ENCODE results near the gene NAT8. TPM values are rescaled to one million over a fixed set of nuclear protein-coding genes. Genes with fewer than 3 reads are reported as not detected.
"Not testable (repeated sequence)": the region's sequence is repeated elsewhere in the genome, so short reads cannot be mapped to it uniquely, and the experiment has no call there.

The NAT8 gene
- total and polyA plus RNA-seq, 2 donors (not counting 3 experiments of a cell fraction or from before 2014, with no cell fraction given), result 0.19 TPM; not detected in 1

- H4K20me1 ChIP-seq (replicated peaks; ENCODE audit: control insufficient read depth, extremely low read depth, insufficient read depth, low read length); CTCF ChIA-PET; dilution Hi-C loops (cut with MboI; ENCODE audit: extremely low pct_ligation_motif_present, low sequenced_read_pairs); H3K9me1 ChIP-seq (replicated peaks; ENCODE audit: control insufficient read depth, extremely low read depth, insufficient read depth, low read length); H3K36me3 ChIP-seq (ENCODE audit: control insufficient read depth in 2 of 2, extremely low read depth in 1 of 2, insufficient read depth in 2 of 2, low read length in 2 of 2); H3K9ac ChIP-seq (replicated peaks; ENCODE audit: extremely low read depth, insufficient read depth, low read length); FAIRE-seq; DNase-seq (ENCODE audit: low read depth, low spot score); H3K4me3 ChIP-seq (replicated peaks in 1 of 3; ENCODE audit: insufficient read depth in 1 of 3, low read depth in 1 of 3, low read length in 3 of 3); H3K9me3 ChIP-seq (replicated peaks; ENCODE audit: control insufficient read depth, insufficient read depth, low read length); POLR2A ChIA-PET; BruUV-seq (replicated peaks); H3K27ac ChIP-seq (ENCODE audit: insufficient read depth, low read depth, low read length); H3K79me2 ChIP-seq (ENCODE audit: control insufficient read depth, insufficient read depth, low read length); H3K4me2 ChIP-seq (ENCODE audit: insufficient read depth, low read length); H3K27me3 ChIP-seq (ENCODE audit: control insufficient read depth in 2 of 2, insufficient read depth in 2 of 2, low read length in 2 of 2); H3K4me1 ChIP-seq (ENCODE audit: control insufficient read depth, extremely low read depth, insufficient read depth, low read length); H2AFZ ChIP-seq (ENCODE audit: low read depth, low read length): not testable (repeated sequence)
- intact Hi-C loops (cut with micrococcal nuclease), result loop anchor here (2.0 kb wide), 1 partner anchor 65 kb away; no protein-coding TSS in a partner anchor
These were observed 5.5 kb upstream of the NAT8 start for GRCh38 chr2:73647690-73648089.

GRCh38 chr2:73641767-73642062 is 507 bp downstream of the NAT8 start:
- dilution Hi-C loops (cut with MboI; ENCODE audit: extremely low pct_ligation_motif_present, low sequenced_read_pairs), result no loop called here
- no peaks in the 10 kb centered on the region for H3K9me3 ChIP-seq (replicated peaks; ENCODE audit: control insufficient read depth, insufficient read depth, low read length)
- peaks cover 0 to 3% of the 10 kb centered on the region in 2 experiments for H3K27me3 ChIP-seq (ENCODE audit: control insufficient read depth in 2 of 2, insufficient read depth in 2 of 2, low read length in 2 of 2)
- DNase-seq (ENCODE audit: low read depth, low spot score) (no peak), FAIRE-seq (no peak)
- H3K79me2 ChIP-seq (ENCODE audit: control insufficient read depth, insufficient read depth, low read length), result no peaks in the 10 kb centered on the region
- H3K4me3 ChIP-seq (replicated peaks in 1 of 3; ENCODE audit: insufficient read depth in 1 of 3, low read depth in 1 of 3, low read length in 3 of 3), result no peak overlapping the region
- no peaks in the 10 kb centered on the region for H3K36me3 ChIP-seq (ENCODE audit: control insufficient read depth in 2 of 2, extremely low read depth in 1 of 2, insufficient read depth in 2 of 2, low read length in 2 of 2)
- no peak overlapping the region for H3K27ac ChIP-seq (ENCODE audit: insufficient read depth, low read depth, low read length)
- intact Hi-C loops (cut with micrococcal nuclease), result no loop called here
- no peak overlapping the region for H2AFZ ChIP-seq (ENCODE audit: low read depth, low read length)
- no peaks in the 10 kb centered on the region for H3K9me1 ChIP-seq (replicated peaks; ENCODE audit: control insufficient read depth, extremely low read depth, insufficient read depth, low read length)
- CTCF ChIA-PET, result no interaction called here
- TF ChIP-seq MYC (IDR thresholded peaks at IDR 0.05; ENCODE audit: low read depth, low read length) (no peak), FOS (IDR thresholded peaks at IDR 0.05; ENCODE audit: borderline replicate concordance, insufficient read depth, low read length) (no peak), JUN (IDR thresholded peaks at IDR 0.05; ENCODE audit: borderline replicate concordance, insufficient read depth, insufficient read length, low read depth) (no peak), CTCF (IDR thresholded peaks at IDR 0.05; ENCODE audit: extremely low read depth in 1 of 2, insufficient read depth in 1 of 2, low read depth in 1 of 2, low read length in 2 of 2) (no peak), EZH2 (IDR thresholded peaks at IDR 0.05; ENCODE audit: borderline replicate concordance, low read depth, low read length, severe bottlenecking) (no peak), POLR2A (IDR thresholded peaks at IDR 0.05; ENCODE audit: low read depth, low read length) (no peak), MAX (IDR thresholded peaks at IDR 0.05; ENCODE audit: insufficient read depth, insufficient read length) (no peak), GATA2 (IDR thresholded peaks at IDR 0.05; ENCODE audit: insufficient read depth, insufficient read length, low read depth, low read length) (no peak), POLR2AphosphoS5 (IDR thresholded peaks at IDR 0.05; ENCODE audit: insufficient read depth, low read depth, low read length) (no peak)
- POLR2A ChIA-PET, result no interaction called here
- H3K4me2 ChIP-seq (ENCODE audit: insufficient read depth, low read length), result no peak overlapping the region
- H3K4me1 ChIP-seq (ENCODE audit: control insufficient read depth, extremely low read depth, insufficient read depth, low read length), result no peaks in the 10 kb centered on the region
- H3K9ac ChIP-seq (replicated peaks; ENCODE audit: extremely low read depth, insufficient read depth, low read length), result no peak overlapping the region
- BruUV-seq (replicated peaks), result no TSS peak
- H4K20me1 ChIP-seq (replicated peaks; ENCODE audit: control insufficient read depth, extremely low read depth, insufficient read depth, low read length), result no peaks in the 10 kb centered on the region

Data from endothelial cell of umbilical vein (primary cell).